HepG2 (cell line): ENCODE data around the gene CEBPA.

Experiments used
- GABPA ChIP-seq, 2 experiments: IDR thresholded peaks; 2 replicates each; pipeline ENCODE4 v1.6.1; 2011 to 2016; ENCODE audit warnings: low read depth in 2 of 2, low read length in 1 of 2, missing biosample characterization in 1 of 2, missing genetic modification characterization in 1 of 2
- GTF2F1 ChIP-seq: fragments of 150-350 bp; IDR thresholded peaks from 2 replicates; pipeline ENCODE4 v1.6.1; 2014; ENCODE audit warnings: low read length
- NBN ChIP-seq: fragments of 450-650 bp; conservative IDR thresholded peaks from 2 replicates; pipeline ENCODE4 v1.6.1; 2017
- POLR2G ChIP-seq: fragments of 200-400 bp; formaldehyde crosslinking; IDR thresholded peaks from 2 replicates; pipeline ENCODE4 v1.6.1; 2018; ENCODE audit warnings: mild to moderate bottlenecking, low read depth, low read length, moderate library complexity
- ZNF274 ChIP-seq: sonication (generic); formaldehyde crosslinking; IDR thresholded peaks from 2 replicates; pipeline ENCODE4 v1.5.1; 2020; ENCODE audit warnings: mild to moderate bottlenecking, missing genetic modification reagents
- ZNF354B ChIP-seq: sonication (generic); formaldehyde crosslinking; IDR thresholded peaks from 2 replicates; pipeline ENCODE4 v1.8.0; 2022; ENCODE audit warnings: mild to moderate bottlenecking, missing genetic modification reagents
- ZNF543 ChIP-seq: sonication (generic); formaldehyde crosslinking; IDR thresholded peaks from 2 replicates; pipeline ENCODE4 v1.4.0; 2020; ENCODE audit warnings: mild to moderate bottlenecking, missing genetic modification reagents
- TF ChIP-seq, protein P1 (sequence below): sonication (generic); formaldehyde crosslinking; IDR thresholded peaks from 2 replicates; pipeline ENCODE4 v1.5.0; 2020; ENCODE audit warnings: mild to moderate bottlenecking, missing genetic modification reagents
- TF ChIP-seq, protein P2 (sequence below), 2 experiments: IDR thresholded peaks; 2 replicates each; pipeline ENCODE4 v1.6.1; 2011 to 2012; ENCODE audit warnings: low read length in 2 of 2, borderline replicate concordance in 1 of 2, low read depth in 1 of 2, mild to moderate bottlenecking in 1 of 2, moderate library complexity in 1 of 2
- TF ChIP-seq, protein P3 (sequence below): sonication (generic); formaldehyde crosslinking; IDR thresholded peaks from 2 replicates; pipeline ENCODE4 v1.8.1; 2023; ENCODE audit warnings: missing genetic modification reagents, inconsistent platforms, borderline replicate concordance
- TF ChIP-seq, protein P4 (sequence below): IDR thresholded peaks from 2 replicates; pipeline ENCODE4 v1.6.1; 2016; ENCODE audit warnings: low read depth, control low read depth

DNA sequence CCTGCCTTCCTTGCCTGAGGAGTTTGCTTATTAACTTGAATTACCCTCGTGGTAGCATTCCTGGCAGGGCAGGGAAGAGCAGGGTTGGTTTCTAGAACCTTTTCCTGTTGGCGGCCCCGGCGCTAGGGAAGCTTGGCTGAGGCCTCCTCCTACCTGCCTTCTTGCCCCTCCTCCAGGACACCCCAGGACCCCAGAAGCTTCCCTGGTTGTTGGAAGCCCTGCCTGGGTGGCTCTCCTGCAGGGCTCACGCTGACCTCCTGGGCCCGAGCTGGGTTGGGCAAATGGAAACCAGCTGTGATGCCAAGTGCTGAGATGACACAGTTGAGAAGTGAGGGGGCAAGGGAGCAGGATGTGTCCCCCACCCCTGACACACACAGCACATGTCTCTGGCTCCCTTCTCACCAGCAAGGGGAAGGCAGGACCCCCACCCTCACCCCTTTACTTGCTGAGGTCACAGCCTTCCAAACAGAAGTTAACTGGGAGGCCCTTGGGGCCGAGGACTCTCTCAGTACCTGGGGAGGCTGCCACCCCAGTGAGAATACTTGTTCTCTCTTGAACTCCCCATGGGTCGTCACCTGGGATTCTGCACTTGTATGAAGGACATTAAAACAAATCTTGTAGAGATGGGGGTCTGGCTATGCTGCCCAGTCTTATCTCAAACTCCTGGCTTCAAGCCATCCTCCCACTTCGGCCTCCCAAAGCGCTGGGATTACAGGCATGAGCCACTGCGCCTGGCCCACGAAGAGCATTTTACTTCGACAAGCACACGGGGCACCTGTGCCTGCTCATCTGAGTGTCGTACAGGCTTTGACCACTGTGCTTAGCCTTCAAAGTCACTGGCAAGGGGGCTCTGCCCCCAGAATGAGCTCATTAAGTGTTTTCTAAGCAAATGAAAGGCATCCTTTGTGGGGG is 10.5 kb downstream of the CEBPA start:
- TF ChIP-seq, protein P1, sequence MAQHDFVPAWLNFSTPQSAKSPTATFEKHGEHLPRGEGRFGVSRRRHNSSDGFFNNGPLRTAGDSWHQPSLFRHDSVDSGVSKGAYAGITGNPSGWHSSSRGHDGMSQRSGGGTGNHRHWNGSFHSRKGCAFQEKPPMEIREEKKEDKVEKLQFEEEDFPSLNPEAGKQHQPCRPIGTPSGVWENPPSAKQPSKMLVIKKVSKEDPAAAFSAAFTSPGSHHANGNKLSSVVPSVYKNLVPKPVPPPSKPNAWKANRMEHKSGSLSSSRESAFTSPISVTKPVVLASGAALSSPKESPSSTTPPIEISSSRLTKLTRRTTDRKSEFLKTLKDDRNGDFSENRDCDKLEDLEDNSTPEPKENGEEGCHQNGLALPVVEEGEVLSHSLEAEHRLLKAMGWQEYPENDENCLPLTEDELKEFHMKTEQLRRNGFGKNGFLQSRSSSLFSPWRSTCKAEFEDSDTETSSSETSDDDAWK (CRISPR knock-in tag), result no peak
- TF ChIP-seq ZNF274 (CRISPR knock-in tag), result no peak
- no peak for TF ChIP-seq GABPA (IDR thresholded peaks at IDR 0.05; ENCODE audit: low read depth, low read length)
- no peak for TF ChIP-seq GABPA (CRISPR knock-in tag; IDR thresholded peaks at IDR 0.05; ENCODE audit: low read depth)
- TF ChIP-seq ZNF543, result no peak
- TF ChIP-seq, protein P2, sequence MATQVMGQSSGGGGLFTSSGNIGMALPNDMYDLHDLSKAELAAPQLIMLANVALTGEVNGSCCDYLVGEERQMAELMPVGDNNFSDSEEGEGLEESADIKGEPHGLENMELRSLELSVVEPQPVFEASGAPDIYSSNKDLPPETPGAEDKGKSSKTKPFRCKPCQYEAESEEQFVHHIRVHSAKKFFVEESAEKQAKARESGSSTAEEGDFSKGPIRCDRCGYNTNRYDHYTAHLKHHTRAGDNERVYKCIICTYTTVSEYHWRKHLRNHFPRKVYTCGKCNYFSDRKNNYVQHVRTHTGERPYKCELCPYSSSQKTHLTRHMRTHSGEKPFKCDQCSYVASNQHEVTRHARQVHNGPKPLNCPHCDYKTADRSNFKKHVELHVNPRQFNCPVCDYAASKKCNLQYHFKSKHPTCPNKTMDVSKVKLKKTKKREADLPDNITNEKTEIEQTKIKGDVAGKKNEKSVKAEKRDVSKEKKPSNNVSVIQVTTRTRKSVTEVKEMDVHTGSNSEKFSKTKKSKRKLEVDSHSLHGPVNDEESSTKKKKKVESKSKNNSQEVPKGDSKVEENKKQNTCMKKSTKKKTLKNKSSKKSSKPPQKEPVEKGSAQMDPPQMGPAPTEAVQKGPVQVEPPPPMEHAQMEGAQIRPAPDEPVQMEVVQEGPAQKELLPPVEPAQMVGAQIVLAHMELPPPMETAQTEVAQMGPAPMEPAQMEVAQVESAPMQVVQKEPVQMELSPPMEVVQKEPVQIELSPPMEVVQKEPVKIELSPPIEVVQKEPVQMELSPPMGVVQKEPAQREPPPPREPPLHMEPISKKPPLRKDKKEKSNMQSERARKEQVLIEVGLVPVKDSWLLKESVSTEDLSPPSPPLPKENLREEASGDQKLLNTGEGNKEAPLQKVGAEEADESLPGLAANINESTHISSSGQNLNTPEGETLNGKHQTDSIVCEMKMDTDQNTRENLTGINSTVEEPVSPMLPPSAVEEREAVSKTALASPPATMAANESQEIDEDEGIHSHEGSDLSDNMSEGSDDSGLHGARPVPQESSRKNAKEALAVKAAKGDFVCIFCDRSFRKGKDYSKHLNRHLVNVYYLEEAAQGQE (IDR thresholded peaks at IDR 0.05; ENCODE audit: borderline replicate concordance in 1 of 2, low read depth in 1 of 2, low read length in 2 of 2), result no peak
- TF ChIP-seq, protein P3, sequence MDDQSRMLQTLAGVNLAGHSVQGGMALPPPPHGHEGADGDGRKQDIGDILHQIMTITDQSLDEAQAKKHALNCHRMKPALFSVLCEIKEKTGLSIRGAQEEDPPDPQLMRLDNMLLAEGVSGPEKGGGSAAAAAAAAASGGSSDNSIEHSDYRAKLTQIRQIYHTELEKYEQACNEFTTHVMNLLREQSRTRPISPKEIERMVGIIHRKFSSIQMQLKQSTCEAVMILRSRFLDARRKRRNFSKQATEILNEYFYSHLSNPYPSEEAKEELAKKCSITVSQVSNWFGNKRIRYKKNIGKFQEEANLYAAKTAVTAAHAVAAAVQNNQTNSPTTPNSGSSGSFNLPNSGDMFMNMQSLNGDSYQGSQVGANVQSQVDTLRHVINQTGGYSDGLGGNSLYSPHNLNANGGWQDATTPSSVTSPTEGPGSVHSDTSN (CRISPR knock-in tag), result no peak
- no peak for TF ChIP-seq NBN
- TF ChIP-seq, protein P4, sequence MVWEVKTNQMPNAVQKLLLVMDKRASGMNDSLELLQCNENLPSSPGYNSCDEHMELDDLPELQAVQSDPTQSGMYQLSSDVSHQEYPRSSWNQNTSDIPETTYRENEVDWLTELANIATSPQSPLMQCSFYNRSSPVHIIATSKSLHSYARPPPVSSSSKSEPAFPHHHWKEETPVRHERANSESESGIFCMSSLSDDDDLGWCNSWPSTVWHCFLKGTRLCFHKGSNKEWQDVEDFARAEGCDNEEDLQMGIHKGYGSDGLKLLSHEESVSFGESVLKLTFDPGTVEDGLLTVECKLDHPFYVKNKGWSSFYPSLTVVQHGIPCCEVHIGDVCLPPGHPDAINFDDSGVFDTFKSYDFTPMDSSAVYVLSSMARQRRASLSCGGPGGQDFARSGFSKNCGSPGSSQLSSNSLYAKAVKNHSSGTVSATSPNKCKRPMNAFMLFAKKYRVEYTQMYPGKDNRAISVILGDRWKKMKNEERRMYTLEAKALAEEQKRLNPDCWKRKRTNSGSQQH (CRISPR knock-in tag), result 0 out of 2 replicates have a peak, but pooled peaks have one; percentile 7
- no peak; the same call in 1 of the 2 replicates for TF ChIP-seq POLR2G
- TF ChIP-seq ZNF354B (CRISPR knock-in tag), result no peak
- TF ChIP-seq GTF2F1, result no peak
